HEK293 (cell line): ENCODE measurements around the gene AUH.

Experiments used
- HOXA7 ChIP-seq: sonication (generic); formaldehyde crosslinking; IDR thresholded peaks from 2 replicates; pipeline ENCODE4 v1.8.1; 2022; ENCODE audit warnings: missing genetic modification reagents, borderline replicate concordance
- MZF1 ChIP-seq: fragments of 450-650 bp; formaldehyde crosslinking; IDR thresholded peaks from 2 replicates; pipeline ENCODE4 v1.5.1; 2017; ENCODE audit warnings: missing biosample characterization, missing genetic modification characterization, borderline replicate concordance
- TCF7L2 ChIP-seq: IDR thresholded peaks from 2 replicates; pipeline ENCODE4 v1.6.1; 2011; ENCODE audit warnings: low read depth, mild to moderate bottlenecking, inconsistent platforms, low read length, moderate library complexity, borderline replicate concordance
- TRIM28 ChIP-seq: IDR thresholded peaks from 2 replicates; pipeline ENCODE4 v1.6.1; 2011; ENCODE audit warnings: low read length, control low read depth, borderline replicate concordance
- ZBTB17 ChIP-seq: fragments of 450-650 bp; formaldehyde crosslinking; IDR thresholded peaks from 2 replicates; pipeline ENCODE4 v1.5.1; 2016; ENCODE audit warnings: missing biosample characterization, missing genetic modification characterization
- ZBTB20 ChIP-seq: fragments of 450-650 bp; formaldehyde crosslinking; IDR thresholded peaks from 2 replicates; pipeline ENCODE4 v1.5.1; 2016; ENCODE audit warnings: missing biosample characterization, missing genetic modification characterization
- ZNF112 ChIP-seq: fragments of 450-650 bp; formaldehyde crosslinking; IDR thresholded peaks from 2 replicates; pipeline ENCODE4 v1.5.0; 2017; ENCODE audit warnings: missing biosample characterization, missing genetic modification characterization
- ZNF16 ChIP-seq: fragments of 450-650 bp; formaldehyde crosslinking; IDR thresholded peaks from 2 replicates; pipeline ENCODE4 v1.5.1; 2016; ENCODE audit warnings: low read depth, missing biosample characterization, missing genetic modification characterization
- ZNF223 ChIP-seq: fragments of 450-650 bp; formaldehyde crosslinking; IDR thresholded peaks from 2 replicates; pipeline ENCODE4 v1.5.1; 2016; ENCODE audit warnings: missing biosample characterization, missing genetic modification characterization
- ZSCAN30 ChIP-seq: fragments of 450-650 bp; IDR thresholded peaks from 2 replicates; pipeline ENCODE4 v1.5.1; 2018; ENCODE audit warnings: missing biosample characterization, mild to moderate bottlenecking, missing genetic modification characterization, moderate library complexity
- TF ChIP-seq, protein P1 (sequence below): fragments of 450-650 bp; formaldehyde crosslinking; IDR thresholded peaks from 2 replicates; pipeline ENCODE4 v1.5.1; 2016; ENCODE audit warnings: missing biosample characterization, missing genetic modification characterization
- TF ChIP-seq, protein P2 (sequence below): fragments of 450-650 bp; formaldehyde crosslinking; IDR thresholded peaks from 2 replicates; pipeline ENCODE4 v1.5.1; 2016; ENCODE audit warnings: missing biosample characterization, missing genetic modification characterization
- TF ChIP-seq, protein P3 (sequence below): fragments of 450-650 bp; IDR thresholded peaks from 2 replicates; pipeline ENCODE4 v1.5.1; 2018; ENCODE audit warnings: missing biosample characterization, mild to moderate bottlenecking, missing genetic modification characterization
- TF ChIP-seq, protein P4 (sequence below): fragments of 450-650 bp; formaldehyde crosslinking; IDR thresholded peaks from 2 replicates; pipeline ENCODE4 v1.5.1; 2017; ENCODE audit warnings: missing biosample characterization, mild to moderate bottlenecking, missing genetic modification characterization, moderate library complexity

DNA sequence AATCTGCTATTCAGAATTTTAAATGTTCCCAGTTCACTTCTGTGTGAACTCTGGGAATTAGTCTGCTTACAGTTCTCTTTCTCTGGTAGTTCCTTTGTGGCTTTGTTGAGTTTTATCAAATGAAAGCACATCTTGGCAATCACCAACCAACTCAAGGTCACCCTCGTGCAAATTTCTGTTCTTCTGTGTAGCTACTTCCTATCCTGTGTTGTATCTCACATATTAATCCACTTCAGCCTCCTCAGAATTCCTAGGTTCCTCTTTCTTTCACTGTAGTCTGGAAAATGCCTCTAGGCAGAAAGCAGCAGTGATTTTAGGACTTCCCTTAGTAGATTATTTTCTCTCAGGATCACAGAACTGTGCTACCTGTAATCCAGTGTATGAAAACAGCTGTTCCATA, 100.3 kb downstream of the AUH start:
- TF ChIP-seq ZNF112 (tag by site-specific recombination) (no peak), ZBTB20 (no peak), TCF7L2 (no peak), ZBTB17 (tag by site-specific recombination) (no peak), ZSCAN30 (no peak), TRIM28 (no peak), ZNF223 (no peak), HOXA7 (CRISPR knock-in tag) (no peak), ZNF16 (tag by site-specific recombination) (no peak), MZF1 (tag by site-specific recombination) (no peak)
- TF ChIP-seq, protein P1, sequence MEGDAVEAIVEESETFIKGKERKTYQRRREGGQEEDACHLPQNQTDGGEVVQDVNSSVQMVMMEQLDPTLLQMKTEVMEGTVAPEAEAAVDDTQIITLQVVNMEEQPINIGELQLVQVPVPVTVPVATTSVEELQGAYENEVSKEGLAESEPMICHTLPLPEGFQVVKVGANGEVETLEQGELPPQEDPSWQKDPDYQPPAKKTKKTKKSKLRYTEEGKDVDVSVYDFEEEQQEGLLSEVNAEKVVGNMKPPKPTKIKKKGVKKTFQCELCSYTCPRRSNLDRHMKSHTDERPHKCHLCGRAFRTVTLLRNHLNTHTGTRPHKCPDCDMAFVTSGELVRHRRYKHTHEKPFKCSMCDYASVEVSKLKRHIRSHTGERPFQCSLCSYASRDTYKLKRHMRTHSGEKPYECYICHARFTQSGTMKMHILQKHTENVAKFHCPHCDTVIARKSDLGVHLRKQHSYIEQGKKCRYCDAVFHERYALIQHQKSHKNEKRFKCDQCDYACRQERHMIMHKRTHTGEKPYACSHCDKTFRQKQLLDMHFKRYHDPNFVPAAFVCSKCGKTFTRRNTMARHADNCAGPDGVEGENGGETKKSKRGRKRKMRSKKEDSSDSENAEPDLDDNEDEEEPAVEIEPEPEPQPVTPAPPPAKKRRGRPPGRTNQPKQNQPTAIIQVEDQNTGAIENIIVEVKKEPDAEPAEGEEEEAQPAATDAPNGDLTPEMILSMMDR (tag by site-specific recombination) = no peak
- TF ChIP-seq, protein P2, sequence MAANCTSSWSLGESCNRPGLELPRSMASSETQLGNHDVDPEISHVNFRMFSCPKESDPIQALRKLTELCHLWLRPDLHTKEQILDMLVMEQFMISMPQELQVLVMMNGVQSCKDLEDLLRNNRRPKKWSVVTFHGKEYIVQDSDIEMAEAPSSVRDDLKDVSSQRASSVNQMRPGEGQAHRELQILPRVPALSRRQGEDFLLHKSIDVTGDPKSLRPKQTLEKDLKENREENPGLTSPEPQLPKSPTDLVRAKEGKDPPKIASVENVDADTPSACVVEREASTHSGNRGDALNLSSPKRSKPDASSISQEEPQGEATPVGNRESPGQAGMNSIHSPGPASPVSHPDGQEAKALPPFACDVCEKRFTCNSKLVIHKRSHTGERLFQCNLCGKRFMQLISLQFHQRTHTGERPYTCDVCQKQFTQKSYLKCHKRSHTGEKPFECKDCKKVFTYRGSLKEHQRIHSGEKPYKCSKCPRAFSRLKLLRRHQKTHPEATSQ (tag by site-specific recombination) = no peak
- TF ChIP-seq, protein P3, sequence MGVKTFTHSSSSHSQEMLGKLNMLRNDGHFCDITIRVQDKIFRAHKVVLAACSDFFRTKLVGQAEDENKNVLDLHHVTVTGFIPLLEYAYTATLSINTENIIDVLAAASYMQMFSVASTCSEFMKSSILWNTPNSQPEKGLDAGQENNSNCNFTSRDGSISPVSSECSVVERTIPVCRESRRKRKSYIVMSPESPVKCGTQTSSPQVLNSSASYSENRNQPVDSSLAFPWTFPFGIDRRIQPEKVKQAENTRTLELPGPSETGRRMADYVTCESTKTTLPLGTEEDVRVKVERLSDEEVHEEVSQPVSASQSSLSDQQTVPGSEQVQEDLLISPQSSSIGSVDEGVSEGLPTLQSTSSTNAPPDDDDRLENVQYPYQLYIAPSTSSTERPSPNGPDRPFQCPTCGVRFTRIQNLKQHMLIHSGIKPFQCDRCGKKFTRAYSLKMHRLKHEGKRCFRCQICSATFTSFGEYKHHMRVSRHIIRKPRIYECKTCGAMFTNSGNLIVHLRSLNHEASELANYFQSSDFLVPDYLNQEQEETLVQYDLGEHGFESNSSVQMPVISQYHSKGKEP (tag by site-specific recombination) = no peak
- TF ChIP-seq, protein P4, sequence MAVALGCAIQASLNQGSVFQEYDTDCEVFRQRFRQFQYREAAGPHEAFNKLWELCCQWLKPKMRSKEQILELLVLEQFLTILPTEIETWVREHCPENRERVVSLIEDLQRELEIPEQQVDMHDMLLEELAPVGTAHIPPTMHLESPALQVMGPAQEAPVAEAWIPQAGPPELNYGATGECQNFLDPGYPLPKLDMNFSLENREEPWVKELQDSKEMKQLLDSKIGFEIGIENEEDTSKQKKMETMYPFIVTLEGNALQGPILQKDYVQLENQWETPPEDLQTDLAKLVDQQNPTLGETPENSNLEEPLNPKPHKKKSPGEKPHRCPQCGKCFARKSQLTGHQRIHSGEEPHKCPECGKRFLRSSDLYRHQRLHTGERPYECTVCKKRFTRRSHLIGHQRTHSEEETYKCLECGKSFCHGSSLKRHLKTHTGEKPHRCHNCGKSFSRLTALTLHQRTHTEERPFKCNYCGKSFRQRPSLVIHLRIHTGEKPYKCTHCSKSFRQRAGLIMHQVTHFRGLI (tag by site-specific recombination) = no peak
